ENCODE results near the gene KIAA2012. TPM values are rescaled to one million over a fixed set of nuclear protein-coding genes. Genes with fewer than 3 reads are reported as not detected.

Gene KIAA2012
- total and polyA plus RNA-seq, 4 donors = under 0.01 to 0.61 (median 0.42) TPM

DNA sequence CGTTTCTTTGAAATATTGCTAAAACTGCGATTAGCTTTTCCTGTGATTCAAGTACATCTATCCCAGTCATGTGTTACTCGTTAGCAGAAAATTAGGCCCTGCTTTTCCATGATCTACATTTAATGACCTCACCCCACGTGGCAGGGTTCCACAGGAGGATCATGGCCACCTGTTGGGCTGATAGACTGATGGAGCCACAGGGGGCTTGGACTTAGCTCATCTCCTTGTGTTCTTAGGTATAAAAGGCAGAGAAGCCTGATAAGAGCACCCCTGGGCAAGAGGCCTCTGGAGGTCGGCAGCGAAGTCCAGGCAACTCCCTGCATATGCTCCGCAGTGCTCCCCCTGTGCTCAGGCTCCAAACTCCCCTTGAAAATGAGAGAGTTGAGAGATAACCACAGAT lies 26.5 kb upstream of the KIAA2012 start:
- no peaks in the 10 kb centered on the region for H3K9me3 ChIP-seq (ENCODE audit: control insufficient read depth in 4 of 4, low read length in 3 of 4)
- H3K9ac ChIP-seq (ENCODE audit: low read depth in 1 of 2, low read length in 2 of 2) = no peak overlapping the region
- WGBS = 91% methylated on average over 7 of the region's 7 CpGs
- TF ChIP-seq, protein P1, sequence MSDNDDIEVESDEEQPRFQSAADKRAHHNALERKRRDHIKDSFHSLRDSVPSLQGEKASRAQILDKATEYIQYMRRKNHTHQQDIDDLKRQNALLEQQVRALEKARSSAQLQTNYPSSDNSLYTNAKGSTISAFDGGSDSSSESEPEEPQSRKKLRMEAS (IDR thresholded peaks at IDR 0.05) = no peak
- TF ChIP-seq RXRA (IDR thresholded peaks at IDR 0.05) = no peak
- no peak for TF ChIP-seq RAD21 (IDR thresholded peaks at IDR 0.05)
- TF ChIP-seq, protein P2, sequence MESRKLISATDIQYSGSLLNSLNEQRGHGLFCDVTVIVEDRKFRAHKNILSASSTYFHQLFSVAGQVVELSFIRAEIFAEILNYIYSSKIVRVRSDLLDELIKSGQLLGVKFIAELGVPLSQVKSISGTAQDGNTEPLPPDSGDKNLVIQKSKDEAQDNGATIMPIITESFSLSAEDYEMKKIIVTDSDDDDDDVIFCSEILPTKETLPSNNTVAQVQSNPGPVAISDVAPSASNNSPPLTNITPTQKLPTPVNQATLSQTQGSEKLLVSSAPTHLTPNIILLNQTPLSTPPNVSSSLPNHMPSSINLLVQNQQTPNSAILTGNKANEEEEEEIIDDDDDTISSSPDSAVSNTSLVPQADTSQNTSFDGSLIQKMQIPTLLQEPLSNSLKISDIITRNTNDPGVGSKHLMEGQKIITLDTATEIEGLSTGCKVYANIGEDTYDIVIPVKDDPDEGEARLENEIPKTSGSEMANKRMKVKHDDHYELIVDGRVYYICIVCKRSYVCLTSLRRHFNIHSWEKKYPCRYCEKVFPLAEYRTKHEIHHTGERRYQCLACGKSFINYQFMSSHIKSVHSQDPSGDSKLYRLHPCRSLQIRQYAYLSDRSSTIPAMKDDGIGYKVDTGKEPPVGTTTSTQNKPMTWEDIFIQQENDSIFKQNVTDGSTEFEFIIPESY (IDR thresholded peaks at IDR 0.05) = no peak
- TF ChIP-seq, protein P3, sequence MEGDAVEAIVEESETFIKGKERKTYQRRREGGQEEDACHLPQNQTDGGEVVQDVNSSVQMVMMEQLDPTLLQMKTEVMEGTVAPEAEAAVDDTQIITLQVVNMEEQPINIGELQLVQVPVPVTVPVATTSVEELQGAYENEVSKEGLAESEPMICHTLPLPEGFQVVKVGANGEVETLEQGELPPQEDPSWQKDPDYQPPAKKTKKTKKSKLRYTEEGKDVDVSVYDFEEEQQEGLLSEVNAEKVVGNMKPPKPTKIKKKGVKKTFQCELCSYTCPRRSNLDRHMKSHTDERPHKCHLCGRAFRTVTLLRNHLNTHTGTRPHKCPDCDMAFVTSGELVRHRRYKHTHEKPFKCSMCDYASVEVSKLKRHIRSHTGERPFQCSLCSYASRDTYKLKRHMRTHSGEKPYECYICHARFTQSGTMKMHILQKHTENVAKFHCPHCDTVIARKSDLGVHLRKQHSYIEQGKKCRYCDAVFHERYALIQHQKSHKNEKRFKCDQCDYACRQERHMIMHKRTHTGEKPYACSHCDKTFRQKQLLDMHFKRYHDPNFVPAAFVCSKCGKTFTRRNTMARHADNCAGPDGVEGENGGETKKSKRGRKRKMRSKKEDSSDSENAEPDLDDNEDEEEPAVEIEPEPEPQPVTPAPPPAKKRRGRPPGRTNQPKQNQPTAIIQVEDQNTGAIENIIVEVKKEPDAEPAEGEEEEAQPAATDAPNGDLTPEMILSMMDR (IDR thresholded peaks at IDR 0.05; ENCODE audit: low read depth, low read length, missing input control) = no peak
- no peak for TF ChIP-seq EGR1 (IDR thresholded peaks at IDR 0.05; ENCODE audit: low read depth in 2 of 2)
- no peak for TF ChIP-seq FOXA1 (IDR thresholded peaks at IDR 0.05)
- no peak for TF ChIP-seq SP1 (IDR thresholded peaks at IDR 0.05)
- TF ChIP-seq HNF4G (IDR thresholded peaks at IDR 0.05) = no peak
- no peak for TF ChIP-seq FOXA2 (IDR thresholded peaks at IDR 0.05)
- TF ChIP-seq YY1 (IDR thresholded peaks at IDR 0.05) = no peak
- TF ChIP-seq, protein P4, sequence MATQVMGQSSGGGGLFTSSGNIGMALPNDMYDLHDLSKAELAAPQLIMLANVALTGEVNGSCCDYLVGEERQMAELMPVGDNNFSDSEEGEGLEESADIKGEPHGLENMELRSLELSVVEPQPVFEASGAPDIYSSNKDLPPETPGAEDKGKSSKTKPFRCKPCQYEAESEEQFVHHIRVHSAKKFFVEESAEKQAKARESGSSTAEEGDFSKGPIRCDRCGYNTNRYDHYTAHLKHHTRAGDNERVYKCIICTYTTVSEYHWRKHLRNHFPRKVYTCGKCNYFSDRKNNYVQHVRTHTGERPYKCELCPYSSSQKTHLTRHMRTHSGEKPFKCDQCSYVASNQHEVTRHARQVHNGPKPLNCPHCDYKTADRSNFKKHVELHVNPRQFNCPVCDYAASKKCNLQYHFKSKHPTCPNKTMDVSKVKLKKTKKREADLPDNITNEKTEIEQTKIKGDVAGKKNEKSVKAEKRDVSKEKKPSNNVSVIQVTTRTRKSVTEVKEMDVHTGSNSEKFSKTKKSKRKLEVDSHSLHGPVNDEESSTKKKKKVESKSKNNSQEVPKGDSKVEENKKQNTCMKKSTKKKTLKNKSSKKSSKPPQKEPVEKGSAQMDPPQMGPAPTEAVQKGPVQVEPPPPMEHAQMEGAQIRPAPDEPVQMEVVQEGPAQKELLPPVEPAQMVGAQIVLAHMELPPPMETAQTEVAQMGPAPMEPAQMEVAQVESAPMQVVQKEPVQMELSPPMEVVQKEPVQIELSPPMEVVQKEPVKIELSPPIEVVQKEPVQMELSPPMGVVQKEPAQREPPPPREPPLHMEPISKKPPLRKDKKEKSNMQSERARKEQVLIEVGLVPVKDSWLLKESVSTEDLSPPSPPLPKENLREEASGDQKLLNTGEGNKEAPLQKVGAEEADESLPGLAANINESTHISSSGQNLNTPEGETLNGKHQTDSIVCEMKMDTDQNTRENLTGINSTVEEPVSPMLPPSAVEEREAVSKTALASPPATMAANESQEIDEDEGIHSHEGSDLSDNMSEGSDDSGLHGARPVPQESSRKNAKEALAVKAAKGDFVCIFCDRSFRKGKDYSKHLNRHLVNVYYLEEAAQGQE (IDR thresholded peaks at IDR 0.05) = no peak
- TF ChIP-seq, protein P5, sequence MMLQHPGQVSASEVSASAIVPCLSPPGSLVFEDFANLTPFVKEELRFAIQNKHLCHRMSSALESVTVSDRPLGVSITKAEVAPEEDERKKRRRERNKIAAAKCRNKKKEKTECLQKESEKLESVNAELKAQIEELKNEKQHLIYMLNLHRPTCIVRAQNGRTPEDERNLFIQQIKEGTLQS (IDR thresholded peaks at IDR 0.05) = no peak
- TF ChIP-seq NR2F2 (IDR thresholded peaks at IDR 0.05) = no peak
- no peak for TF ChIP-seq JUND (IDR thresholded peaks at IDR 0.05)
- no peak for TF ChIP-seq HNF4A (conservative IDR thresholded peaks at IDR 0.05)
- TF ChIP-seq TAF1 (conservative IDR thresholded peaks at IDR 0.05) = no peak
- TF ChIP-seq GABPA (IDR thresholded peaks at IDR 0.05 in 1 of 2, conservative IDR thresholded peaks at IDR 0.05 in 1 of 2) = no peak
- H3K4me1 ChIP-seq (ENCODE audit: control insufficient read depth in 4 of 4, insufficient read depth in 4 of 4, low read length in 3 of 4) = no peaks in the 10 kb centered on the region
- no peak for DNase-seq (ENCODE audit: low spot score)
- H3K4me3 ChIP-seq (ENCODE audit: low read depth in 1 of 3, low read length in 3 of 3) = no peak overlapping the region
- no peaks in the 10 kb centered on the region for H3K36me3 ChIP-seq (ENCODE audit: control insufficient read depth in 4 of 4, insufficient read depth in 3 of 4, low read depth in 1 of 4, low read length in 3 of 4)
- no peaks in the 10 kb centered on the region for H3K27me3 ChIP-seq (ENCODE audit: control insufficient read depth in 4 of 4, insufficient read depth in 4 of 4, low read length in 3 of 4)
- H3K27ac ChIP-seq (ENCODE audit: low read depth in 1 of 2, low read length in 2 of 2) = no peak overlapping the region
